ENCODE results near the gene TGFBR2. TPM values are rescaled to one million over a fixed set of nuclear protein-coding genes. Genes with fewer than 3 reads are reported as not detected.

TGFBR2 gene
- total RNA-seq, 4 donors from 2014 or later = 338 to 406 (median 350) TPM

GRCh38 chr3:30711151-30711550, 104.8 kb downstream of the TGFBR2 start:
- no peak for DNase-seq (ENCODE audit: low spot score in 2 of 2)
- H3K4me1 ChIP-seq = no peaks in the 10 kb centered on the region
- H3K36me3 ChIP-seq = no peaks in the 10 kb centered on the region
- TF ChIP-seq POLR2A (IDR thresholded peaks at IDR 0.05) (no peak), EP300 (IDR thresholded peaks at IDR 0.05) (no peak), CTCF (IDR thresholded peaks at IDR 0.05) (no peak)
- H3K4me3 ChIP-seq = no peak overlapping the region
- H3K9me3 ChIP-seq = no peaks in the 10 kb centered on the region
- H3K27ac ChIP-seq = no peak overlapping the region
- H3K27me3 ChIP-seq = no peaks in the 10 kb centered on the region

- DNase-seq (ENCODE audit: low spot score in 2 of 2) = no peak
- H3K9me3 ChIP-seq = no peaks in the 10 kb centered on the region
- H3K27me3 ChIP-seq = no peaks in the 10 kb centered on the region
- no peaks in the 10 kb centered on the region for H3K4me1 ChIP-seq
- H3K36me3 ChIP-seq = no peaks in the 10 kb centered on the region
- TF ChIP-seq EP300 (IDR thresholded peaks at IDR 0.05) (no peak), CTCF (IDR thresholded peaks at IDR 0.05) (no peak), POLR2A (IDR thresholded peaks at IDR 0.05) (no peak)
- H3K4me3 ChIP-seq = no peak overlapping the region
- H3K27ac ChIP-seq = no peak overlapping the region
- WGBS, 2 donors = 94 to 96% methylated on average over 2 of the region's 2 CpGs
These were observed 105.5 kb downstream of the TGFBR2 start for GRCh38 chr3:30711867-30712266.

GRCh38 chr3:30712991-30713390, 106.6 kb downstream of the TGFBR2 start:
- no peak for DNase-seq (ENCODE audit: low spot score in 2 of 2)
- TF ChIP-seq POLR2A (IDR thresholded peaks at IDR 0.05) = no peak
- no peak for TF ChIP-seq EP300 (IDR thresholded peaks at IDR 0.05)
- no peak for TF ChIP-seq CTCF (IDR thresholded peaks at IDR 0.05)
- no peaks in the 10 kb centered on the region for H3K4me1 ChIP-seq
- no peak overlapping the region for H3K27ac ChIP-seq
- H3K36me3 ChIP-seq = no peaks in the 10 kb centered on the region
- H3K9me3 ChIP-seq = no peaks in the 10 kb centered on the region
- H3K4me3 ChIP-seq = no peak overlapping the region
- 48 to 64% methylated on average over 4 of the region's 4 CpGs for WGBS, 2 donors
- H3K27me3 ChIP-seq = no peaks in the 10 kb centered on the region

GRCh38 chr3:30713885-30714503, 107.6 kb downstream of the TGFBR2 start:
- Histone ChIP-seq H3K36me3 (no peaks in the 10 kb centered on the region), H3K27ac (no peak overlapping the region), H3K4me3 (no peak overlapping the region), H3K4me1 (no peaks in the 10 kb centered on the region), H3K27me3 (no peaks in the 10 kb centered on the region), H3K9me3 (no peaks in the 10 kb centered on the region)
- TF ChIP-seq POLR2A (IDR thresholded peaks at IDR 0.05) (no peak), EP300 (IDR thresholded peaks at IDR 0.05) (no peak), CTCF (IDR thresholded peaks at IDR 0.05) (no peak)
- no peak for DNase-seq (ENCODE audit: low spot score in 2 of 2)
- WGBS, 2 donors = 100% methylated on average over 3 of the region's 3 CpGs

- Histone ChIP-seq H3K36me3 (no peaks in the 10 kb centered on the region), H3K27me3 (no peaks in the 10 kb centered on the region), H3K4me3 (no peak overlapping the region), H3K27ac (no peak overlapping the region), H3K9me3 (no peaks in the 10 kb centered on the region), H3K4me1 (no peaks in the 10 kb centered on the region)
- no peak for DNase-seq (ENCODE audit: low spot score in 2 of 2)
- TF ChIP-seq CTCF (IDR thresholded peaks at IDR 0.05) (no peak), POLR2A (IDR thresholded peaks at IDR 0.05) (no peak), EP300 (IDR thresholded peaks at IDR 0.05) (no peak)
- 92 to 95% methylated on average over 3 of the region's 3 CpGs for WGBS, 2 donors
These were observed 113.1 kb downstream of the TGFBR2 start for GRCh38 chr3:30719536-30719935.
